Measurements from ENCODE around the gene SGSM2. TPM values are rescaled to one million over a fixed set of nuclear protein-coding genes. Genes with fewer than 3 reads are reported as not detected.

SGSM2 gene
- total and polyA plus RNA-seq, 2 experiments from 2014 or later: 13.7 to 52.4 TPM

GRCh38 chr17:2386400-2387085 is 49.2 kb downstream of the SGSM2 start:
- Mint-ChIP-seq H3K9me3 (no peaks in the 10 kb centered on the region), H3K36me3 (ENCODE audit: low read depth) (peaks cover 9% of the 10 kb centered on the region; the same call in 2 of the 3 replicates), H3K4me1 (peaks cover 39% of the 10 kb centered on the region), H3K27me3 (ENCODE audit: insufficient read depth, low read depth, poor library complexity) (peaks cover 22% of the 10 kb centered on the region), H3K27ac (no peak overlapping the region), H3K4me3 (no peak overlapping the region)
- no peak overlapping the region for H3K4me2 ChIP-seq
- H3K27ac ChIP-seq (ENCODE audit: low read depth): no peak overlapping the region
- H3K27me3 ChIP-seq (ENCODE audit: insufficient read depth): no peaks in the 10 kb centered on the region
- H3K36me3 ChIP-seq (ENCODE audit: insufficient read depth): no peaks in the 10 kb centered on the region
- no peak for ATAC-seq
- DNase-seq (ENCODE audit: low spot score): no peak
- peaks cover 16% of the 10 kb centered on the region for H3K79me2 ChIP-seq (replicated peaks; ENCODE audit: insufficient read depth)
- no peak for TF ChIP-seq STAT1 (IDR thresholded peaks at IDR 0.05; ENCODE audit: unreplicated experiment)
- TF ChIP-seq POLR2AphosphoS5 (IDR thresholded peaks at IDR 0.05; ENCODE audit: low read depth): no peak
- no peak for TF ChIP-seq CREB1 (CRISPR knock-in tag; IDR thresholded peaks at IDR 0.05; ENCODE audit: low read depth)
- no peak for TF ChIP-seq CTCF (conservative IDR thresholded peaks at IDR 0.05; ENCODE audit: low read depth in 2 of 2)
- no peak for TF ChIP-seq ZNF114 (CRISPR knock-in tag; IDR thresholded peaks at IDR 0.05)
- TF ChIP-seq ZNF331 (CRISPR knock-in tag; IDR thresholded peaks at IDR 0.05; ENCODE audit: low read depth): no peak
- no peak for TF ChIP-seq NANOG (IDR thresholded peaks at IDR 0.05; ENCODE audit: borderline replicate concordance)
- peaks cover 18% of the 10 kb centered on the region for H3K4me1 ChIP-seq (ENCODE audit: insufficient read depth)
- H4K20me1 ChIP-seq (replicated peaks; ENCODE audit: insufficient read depth): no peaks in the 10 kb centered on the region; the same call in 1 of the 2 replicates
- no peaks in the 10 kb centered on the region; the same call in 1 of the 2 replicates for H3F3A ChIP-seq (replicated peaks; ENCODE audit: low read depth)
- H3K9me2 ChIP-seq (ENCODE audit: insufficient read depth): no peaks in the 10 kb centered on the region
- no peak overlapping the region for H3K4me3 ChIP-seq
- no peak overlapping the region for H2AFZ ChIP-seq

- H4K20me1 ChIP-seq (replicated peaks; ENCODE audit: insufficient read depth): no peaks in the 10 kb centered on the region; the same call in 1 of the 2 replicates
- Mint-ChIP-seq H3K9me3 (no peaks in the 10 kb centered on the region; the same call in 2 of the 3 replicates), H3K4me3 (no peak overlapping the region), H3K27me3 (ENCODE audit: insufficient read depth, low read depth, poor library complexity) (peaks cover 24% of the 10 kb centered on the region), H3K36me3 (ENCODE audit: low read depth) (peaks cover 16% of the 10 kb centered on the region; the same call in 2 of the 3 replicates), H3K27ac (no peak overlapping the region), H3K4me1 (peaks cover 47% of the 10 kb centered on the region)
- no peak overlapping the region for H3K27ac ChIP-seq (ENCODE audit: low read depth)
- no peaks in the 10 kb centered on the region for H3K36me3 ChIP-seq (ENCODE audit: insufficient read depth)
- H3K79me2 ChIP-seq (replicated peaks; ENCODE audit: insufficient read depth): peaks cover 23% of the 10 kb centered on the region
- H3K27me3 ChIP-seq (ENCODE audit: insufficient read depth): no peaks in the 10 kb centered on the region
- no peaks in the 10 kb centered on the region for H3K9me2 ChIP-seq (ENCODE audit: insufficient read depth)
- H3K4me3 ChIP-seq: no peak overlapping the region
- no peak overlapping the region for H3K4me2 ChIP-seq
- ATAC-seq (no peak), DNase-seq (ENCODE audit: low spot score) (no peak)
- H2AFZ ChIP-seq: no peak overlapping the region
- H3F3A ChIP-seq (replicated peaks; ENCODE audit: low read depth): no peaks in the 10 kb centered on the region; the same call in 1 of the 2 replicates
- peaks cover 23% of the 10 kb centered on the region for H3K4me1 ChIP-seq (ENCODE audit: insufficient read depth)
- no peak for TF ChIP-seq ZNF114 (CRISPR knock-in tag; IDR thresholded peaks at IDR 0.05)
- no peak for TF ChIP-seq ETS1 (IDR thresholded peaks at IDR 0.05)
- TF ChIP-seq ZNF462 (CRISPR knock-in tag; IDR thresholded peaks at IDR 0.05): no peak
- TF ChIP-seq JUNB (IDR thresholded peaks at IDR 0.05; ENCODE audit: unreplicated experiment): no peak
- no peak for TF ChIP-seq EZH2 (IDR thresholded peaks at IDR 0.05; ENCODE audit: low read depth, unreplicated experiment)
Measured at GRCh38 chr17:2387086-2388019, 50.1 kb downstream of the SGSM2 start.
